Left renal cortex interstitium (tissue), 4 donors: Measurements from ENCODE around the gene UQCR10. TPM values are rescaled to one million over a fixed set of nuclear protein-coding genes. Genes with fewer than 3 reads are reported as not detected.

ENCODE experiments used
- DNase-seq, 4 donors: peaks; one replicate each; pipeline ENCODE4 v3.0.0-alpha.2; 2013; ENCODE audit warnings: low read depth in 4 of 4, low spot score in 2 of 4, missing footprints in 1 of 4
- polyA plus RNA-seq, 4 donors: library from polyadenylated mRNA; unstranded; fragments of 120-200 nt; gene quantifications; one replicate each; pipeline ENCODE4 v1.2.1, GENCODE V29; 2013; ENCODE audit not compliant: insufficient read length in 4 of 4

UQCR10 gene
- polyA plus RNA-seq, 4 donors = 127 to 183 (median 150) TPM

- DNase-seq = no peak
Measured at GRCh38 chr22:29758068-29758622, 9.0 kb upstream of the UQCR10 start.

- no peak for DNase-seq
Measured at GRCh38 chr22:29758959-29759358, 8.2 kb upstream of the UQCR10 start.

GRCh38 chr22:29762263-29762662 is 4.9 kb upstream of the UQCR10 start:
- DNase-seq = no peak

- DNase-seq = no peak
Measured at GRCh38 chr22:29765905-29766631, 1.1 kb upstream of the UQCR10 start.

- DNase-seq = peak; percentile 94 to 99 (median 94)
Measured at GRCh38 chr22:29766632-29767170, 468 bp upstream of the UQCR10 start, which contains the start of gene ZMAT5. TSS of gene ZMAT5 (minus strand) at chr22:29767007. CDS start at chr22:29748544, 18,463 bp downstream.

GRCh38 chr22:29768052-29768693 is 1.0 kb downstream of the UQCR10 start:
- DNase-seq = no peak

GRCh38 chr22:29769723-29770321 is 2.7 kb downstream of the UQCR10 start:
- no peak for DNase-seq

GRCh38 chr22:29772170-29772641 is 5.0 kb downstream of the UQCR10 start:
- DNase-seq = no peak

GRCh38 chr22:29773233-29773632 is 6.1 kb downstream of the UQCR10 start:
- DNase-seq = no peak

- DNase-seq = no peak
Measured at GRCh38 chr22:29780220-29780619, 13.1 kb downstream of the UQCR10 start.

- DNase-seq = no peak
Measured at GRCh38 chr22:29780748-29781676, 13.8 kb downstream of the UQCR10 start.

GRCh38 chr22:29782061-29782845 is 15.1 kb downstream of the UQCR10 start:
- DNase-seq = no peak

- no peak for DNase-seq
Measured at GRCh38 chr22:29784451-29785361, 17.5 kb downstream of the UQCR10 start.

- no peak for DNase-seq
Measured at GRCh38 chr22:29786031-29786430, 18.9 kb downstream of the UQCR10 start.

GRCh38 chr22:29787371-29787980 is 20.3 kb downstream of the UQCR10 start:
- DNase-seq = no peak

- no peak for DNase-seq
Measured at GRCh38 chr22:29788339-29789279, 21.4 kb downstream of the UQCR10 start.

GRCh38 chr22:29790061-29790460 is 22.9 kb downstream of the UQCR10 start:
- no peak for DNase-seq
